GM19351 (cell line): ENCODE data around the gene MCTP2.
A peak's percentile ranks its signal among the peaks of the same experiment; 100 is the strongest.

Source experiments
- ATAC-seq: cut with Tn5 transposase; IDR thresholded peaks from one replicate; pipeline ENCODE4 v1.9.1; 2021; ENCODE audit warnings: mild to moderate bottlenecking, moderate library complexity; ENCODE audit not compliant: unreplicated experiment

Gene MCTP2

GRCh38 chr15:94522125-94522524 is 290.8 kb downstream of the MCTP2 start:
- ATAC-seq, result no peak

GRCh38 chr15:94523873-94524272 is 292.5 kb downstream of the MCTP2 start:
- no peak for ATAC-seq

GRCh38 chr15:94524565-94524964 is 293.2 kb downstream of the MCTP2 start:
- no peak for ATAC-seq

GRCh38 chr15:94526071-94526689 is 294.8 kb downstream of the MCTP2 start:
- ATAC-seq, result peak; percentile 83

- no peak for ATAC-seq
These were observed 300.9 kb downstream of the MCTP2 start for GRCh38 chr15:94532226-94532625.
